Measurements from ENCODE around the gene PALM. TPM values are rescaled to one million over a fixed set of nuclear protein-coding genes. Genes with fewer than 3 reads are reported as not detected.
"Not testable (repeated sequence)": the region's sequence is repeated elsewhere in the genome, so short reads cannot be mapped to it uniquely, and the experiment has no call there.

PALM gene, protein sequence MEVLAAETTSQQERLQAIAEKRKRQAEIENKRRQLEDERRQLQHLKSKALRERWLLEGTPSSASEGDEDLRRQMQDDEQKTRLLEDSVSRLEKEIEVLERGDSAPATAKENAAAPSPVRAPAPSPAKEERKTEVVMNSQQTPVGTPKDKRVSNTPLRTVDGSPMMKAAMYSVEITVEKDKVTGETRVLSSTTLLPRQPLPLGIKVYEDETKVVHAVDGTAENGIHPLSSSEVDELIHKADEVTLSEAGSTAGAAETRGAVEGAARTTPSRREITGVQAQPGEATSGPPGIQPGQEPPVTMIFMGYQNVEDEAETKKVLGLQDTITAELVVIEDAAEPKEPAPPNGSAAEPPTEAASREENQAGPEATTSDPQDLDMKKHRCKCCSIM
- 2.0 TPM for total RNA-seq

- ATAC-seq: no peak
Observed at GRCh38 chr19:708154-709143, at the start of gene PALM. PALM (plus strand) TSS chr19:708935; CDS start chr19:709147, 212 bp downstream.

GRCh38 chr19:660793-661426 is 47.8 kb upstream of the PALM start:
- no peak for ATAC-seq

- ATAC-seq: peak; percentile 9
Observed at GRCh38 chr19:661427-662196, 47.1 kb upstream of the PALM start.

DNA sequence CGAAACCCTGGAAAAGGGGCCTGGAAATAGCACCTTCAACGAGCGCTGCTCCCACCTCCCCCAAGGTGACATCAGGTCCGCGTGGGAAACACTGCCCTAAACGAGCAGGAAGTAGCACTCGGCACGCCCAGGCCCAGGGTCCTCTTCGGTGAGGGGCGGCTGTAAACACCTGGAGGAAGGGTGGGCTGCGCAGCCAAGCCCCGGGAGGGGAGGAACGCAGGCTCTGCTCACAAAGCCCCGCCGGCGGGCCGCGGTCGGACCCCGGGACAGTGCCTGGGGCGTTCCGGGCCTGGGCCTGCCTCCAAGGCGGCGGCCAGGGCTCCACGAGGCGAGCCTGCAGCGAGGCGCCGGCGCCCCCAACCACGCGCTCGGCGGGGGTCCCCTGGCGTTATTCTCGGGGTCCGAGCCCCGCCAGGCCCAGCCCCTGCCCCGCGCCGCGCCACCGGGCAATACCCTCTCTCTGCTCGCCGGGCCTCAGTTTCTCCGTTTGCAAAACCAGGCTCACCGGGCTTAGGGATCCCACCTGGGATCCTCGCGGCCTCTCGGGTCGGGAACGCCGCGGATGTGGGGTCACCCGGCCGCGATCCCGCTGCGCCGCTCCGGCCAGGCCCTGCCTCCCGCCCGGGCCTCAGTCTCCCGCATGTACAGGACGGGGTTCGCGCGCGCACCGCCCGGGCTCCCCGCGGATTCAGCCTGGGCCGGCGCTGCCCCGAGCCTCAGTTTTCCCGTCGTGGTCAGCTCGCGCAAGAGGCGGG is 46.4 kb upstream of the PALM start:
- ATAC-seq: peak; percentile 17

- peak; percentile 59 for ATAC-seq
Observed at GRCh38 chr19:662962-663681, 45.6 kb upstream of the PALM start, which contains the start of gene RNF126. RNF126 (minus strand) TSS chr19:663214; CDS start chr19:663121, 93 bp downstream.

- ATAC-seq: no peak
Observed at GRCh38 chr19:663682-664117, 45.0 kb upstream of the PALM start.

GRCh38 chr19:664913-665443 is 43.8 kb upstream of the PALM start:
- no peak for ATAC-seq

- not testable (repeated sequence) for ATAC-seq
Observed at GRCh38 chr19:666985-667573, 41.7 kb upstream of the PALM start.

DNA sequence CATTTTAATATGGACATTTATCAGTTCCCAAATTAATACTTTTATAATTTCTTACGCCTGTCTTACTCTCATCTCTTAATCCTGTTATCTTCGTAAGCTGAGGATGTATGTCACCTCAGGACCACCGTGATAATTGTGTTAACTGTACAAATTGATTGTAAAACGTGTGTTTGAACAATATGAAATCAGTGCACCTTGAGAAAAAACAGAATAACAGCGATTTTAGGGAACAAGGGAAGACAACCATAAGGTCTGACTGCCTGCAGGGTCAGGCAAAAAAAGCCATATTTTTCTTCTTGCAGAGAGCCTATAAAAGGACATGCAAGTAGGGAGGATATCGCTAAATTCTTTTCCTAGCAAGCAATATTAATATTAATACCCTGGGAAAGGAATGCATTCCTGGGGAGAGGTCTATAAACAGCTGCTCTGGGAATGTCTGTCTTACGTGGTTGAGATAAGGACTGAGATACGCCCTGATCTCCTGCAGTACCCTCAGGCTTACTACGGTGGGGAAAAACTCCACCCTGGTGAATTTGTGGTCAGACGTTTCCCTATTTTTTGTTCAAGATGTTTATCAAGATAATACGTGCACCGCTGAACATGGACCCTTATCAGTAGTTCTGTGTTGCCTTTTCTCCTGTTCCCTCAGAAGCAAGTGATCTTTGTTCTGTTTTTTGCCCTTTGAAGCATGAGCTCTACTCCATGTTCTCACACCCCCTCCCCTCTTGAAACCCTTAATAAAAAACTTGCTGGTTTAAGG is 39.9 kb upstream of the PALM start:
- ATAC-seq: not testable (repeated sequence)

DNA sequence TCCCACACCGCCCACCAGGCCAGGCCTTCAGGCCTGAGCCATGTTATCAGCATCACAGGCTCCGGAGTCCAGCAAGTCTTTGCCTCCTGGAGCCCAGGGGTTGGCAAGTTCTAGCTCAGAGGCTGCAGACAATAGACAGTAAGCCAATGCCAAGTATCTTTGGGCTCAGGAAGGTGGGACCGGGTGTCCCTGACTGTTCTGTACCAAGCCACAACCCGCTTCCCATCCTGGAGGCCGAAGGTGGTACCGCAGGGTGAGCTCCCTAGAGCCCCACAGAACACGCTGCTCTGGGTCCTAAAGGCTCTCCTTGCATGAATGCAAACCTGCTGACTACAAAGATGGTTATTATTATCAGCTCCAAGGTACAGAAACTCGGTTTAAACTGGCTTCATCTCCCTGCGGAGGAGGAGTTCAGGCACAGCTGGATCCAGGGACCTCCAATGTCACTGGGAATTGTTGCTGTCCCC is 38.1 kb upstream of the PALM start:
- no peak for ATAC-seq

DNA sequence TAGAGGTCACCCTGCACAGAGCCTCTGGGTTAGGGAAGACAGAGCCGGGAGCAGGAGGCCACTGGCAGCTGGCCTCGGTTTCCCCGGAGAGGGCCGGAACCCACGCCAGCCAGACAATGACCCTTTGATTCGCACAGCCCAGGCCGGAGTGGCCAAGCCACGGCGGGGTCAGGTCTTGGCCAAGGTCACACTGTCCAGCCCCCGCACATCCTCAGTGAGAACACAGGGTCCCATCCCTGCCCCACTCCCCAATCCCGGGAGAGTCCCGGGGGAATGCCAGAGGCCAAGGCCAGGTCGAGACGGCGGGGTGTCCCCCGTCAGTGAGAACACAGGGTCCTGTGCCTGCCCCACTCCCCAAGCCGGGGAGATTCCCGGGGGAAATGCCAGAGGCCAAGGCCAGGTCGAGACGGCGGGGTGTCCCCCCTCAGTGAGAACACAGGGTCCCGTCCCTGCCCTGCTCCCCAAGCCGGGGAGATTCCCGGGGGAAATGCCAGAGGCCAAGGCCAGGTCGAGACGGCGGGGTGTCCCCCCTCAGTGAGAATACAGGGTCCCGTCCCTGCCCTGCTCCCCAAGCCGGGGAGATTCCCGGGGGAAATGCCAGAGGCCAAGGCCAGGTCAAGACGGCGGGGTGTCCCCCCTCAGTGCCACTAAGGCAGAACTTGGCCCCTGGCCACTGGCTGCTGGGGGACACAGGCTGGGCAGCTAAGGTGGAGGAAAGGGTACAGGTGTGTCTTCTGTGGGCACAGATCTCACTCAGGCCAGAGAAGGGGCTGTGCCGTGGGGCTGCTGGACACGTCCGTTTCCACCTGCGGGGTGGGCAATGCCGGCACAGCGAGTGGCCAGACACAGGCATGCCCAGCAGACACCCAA is 34.2 kb upstream of the PALM start:
- ATAC-seq: no peak

GRCh38 chr19:676007-676338 is 32.8 kb upstream of the PALM start:
- ATAC-seq: no peak

DNA sequence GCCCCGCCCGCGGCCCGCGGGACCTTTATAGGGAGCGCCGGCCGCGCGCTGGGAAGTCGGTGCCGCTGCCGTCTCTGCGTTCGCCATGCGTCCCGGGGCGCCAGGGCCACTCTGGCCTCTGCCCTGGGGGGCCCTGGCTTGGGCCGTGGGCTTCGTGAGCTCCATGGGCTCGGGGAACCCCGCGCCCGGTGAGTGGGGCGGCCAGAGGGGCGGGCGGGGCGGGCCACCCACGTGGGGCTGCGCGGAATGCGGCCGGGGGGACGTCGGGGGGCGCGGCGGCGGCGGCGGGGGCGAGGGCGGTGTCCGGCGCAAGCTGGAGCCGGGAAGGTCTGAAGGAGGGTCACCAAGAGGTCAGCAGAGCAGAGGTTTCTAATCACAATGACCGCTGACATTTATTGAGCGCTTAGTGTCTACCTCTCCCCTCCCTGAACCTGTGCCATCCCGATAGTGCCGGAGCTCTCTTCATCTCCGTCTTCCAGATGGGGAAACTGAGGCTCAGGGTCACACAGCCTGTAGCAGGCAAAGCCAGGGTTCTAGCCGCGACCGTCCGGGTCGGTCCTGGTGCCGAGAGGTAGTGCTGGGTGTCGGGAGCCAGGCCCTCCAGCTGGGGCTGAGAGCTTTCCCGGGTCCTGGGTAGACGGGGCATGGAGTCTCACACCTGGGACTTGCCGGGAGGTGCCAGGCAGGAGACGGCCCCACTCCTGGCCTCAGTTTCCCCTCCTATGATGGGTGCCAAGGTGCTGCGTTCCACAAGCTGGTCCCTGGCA is 32.2 kb upstream of the PALM start, which contains the start of gene FSTL3:
TSS of gene FSTL3 (plus strand) at position 54 of the 767 bp plus-strand sequence. CDS start at position 86, 32 bp downstream.
- no peak for ATAC-seq

GRCh38 chr19:677201-677600 is 31.5 kb upstream of the PALM start:
- no peak for ATAC-seq

DNA sequence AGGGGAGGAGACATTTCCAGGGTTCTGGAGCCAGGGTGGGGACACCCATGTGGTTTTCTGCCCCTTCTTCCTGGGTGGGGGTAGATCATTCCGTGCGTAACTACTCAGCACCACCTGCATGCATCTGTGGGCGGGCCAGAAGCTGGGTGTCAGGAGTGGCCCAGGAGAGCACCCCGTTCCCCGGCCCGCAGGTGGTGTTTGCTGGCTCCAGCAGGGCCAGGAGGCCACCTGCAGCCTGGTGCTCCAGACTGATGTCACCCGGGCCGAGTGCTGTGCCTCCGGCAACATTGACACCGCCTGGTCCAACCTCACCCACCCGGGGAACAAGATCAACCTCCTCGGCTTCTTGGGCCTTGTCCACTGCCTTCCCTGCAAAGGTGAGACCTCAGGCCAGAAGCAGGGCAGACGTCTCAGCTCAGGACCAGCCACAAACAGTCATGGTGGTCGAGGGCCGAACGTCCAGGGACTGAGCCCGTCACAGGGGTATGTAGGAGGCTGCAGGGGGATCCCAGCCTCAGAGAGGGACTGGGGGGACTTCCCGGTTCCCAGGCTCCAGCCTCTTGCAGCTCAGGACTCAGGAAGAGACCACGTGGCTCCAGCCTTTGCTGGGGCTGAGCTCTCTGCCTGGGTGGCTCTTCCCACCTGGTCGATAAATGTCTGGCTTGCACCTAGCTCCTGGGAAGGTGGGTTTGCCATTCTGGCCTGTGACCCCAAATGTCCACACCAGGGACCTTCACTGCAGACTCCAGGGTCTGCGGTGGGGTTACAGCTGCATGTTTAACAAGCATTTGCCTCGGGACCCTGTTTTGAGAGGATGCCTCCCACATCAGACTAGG is 30.9 kb upstream of the PALM start:
- no peak for ATAC-seq

DNA sequence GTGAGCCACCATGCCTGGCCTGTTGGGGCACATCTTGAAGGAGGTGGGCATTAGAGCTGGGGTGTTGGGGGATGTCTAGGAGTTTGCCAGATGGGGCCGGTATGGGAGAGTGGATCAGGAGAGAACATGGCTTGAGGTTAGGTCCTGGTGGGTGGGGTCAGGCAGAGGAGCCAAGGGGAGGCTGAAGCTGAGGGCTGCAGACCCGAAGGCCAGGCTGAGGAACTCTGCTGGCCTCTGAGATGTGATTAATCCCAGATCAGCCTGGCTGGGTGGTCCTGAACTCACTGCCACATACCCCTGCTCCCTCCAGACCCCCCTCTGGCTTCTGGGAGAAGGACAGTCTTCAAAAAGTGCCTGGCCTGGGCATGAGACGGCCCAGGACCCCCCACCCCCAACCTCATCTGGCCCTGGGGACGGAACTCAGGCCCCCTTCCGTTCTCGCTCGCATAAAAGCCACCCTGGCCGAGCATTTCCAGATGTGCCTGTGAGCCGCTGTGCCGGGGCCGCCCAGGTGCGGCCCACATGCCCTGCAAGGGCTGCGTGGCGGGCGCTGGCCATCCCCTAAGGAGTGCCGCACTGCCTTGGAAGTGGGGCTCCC is 29.8 kb upstream of the PALM start:
- ATAC-seq: no peak

Measured in esophagus mucosa (tissue), 1 donor.